Measurements from ENCODE around the gene ETV3L. TPM values are rescaled to one million over a fixed set of nuclear protein-coding genes. Genes with fewer than 3 reads are reported as not detected.

Gene ETV3L
- total RNA-seq = not detected

GRCh38 chr1:157099633-157100009 is at the start of gene ETV3L:
Gene ETV3L, minus strand, starts transcription at chr1:157099808. Its CDS starts 285 bp downstream, at chr1:157099523.
- DNase-seq (ENCODE audit: low spot score) = no peak

- no peak for DNase-seq (ENCODE audit: low spot score)
Measured at GRCh38 chr1:157147906-157148700, 48.5 kb upstream of the ETV3L start.

- no peak for DNase-seq (ENCODE audit: low spot score)
Measured at GRCh38 chr1:157147037-157147436, 47.4 kb upstream of the ETV3L start.

GRCh38 chr1:157146244-157146643 is 46.6 kb upstream of the ETV3L start:
- DNase-seq (ENCODE audit: low spot score) = no peak

- no peak for DNase-seq (ENCODE audit: low spot score)
Measured at GRCh38 chr1:157145076-157145475, 45.5 kb upstream of the ETV3L start.

GRCh38 chr1:157144509-157144908 is 44.9 kb upstream of the ETV3L start:
- DNase-seq (ENCODE audit: low spot score) = no peak

GRCh38 chr1:157142765-157143423 is 43.3 kb upstream of the ETV3L start:
- no peak for DNase-seq (ENCODE audit: low spot score)

GRCh38 chr1:157142201-157142600 is 42.6 kb upstream of the ETV3L start:
- DNase-seq (ENCODE audit: low spot score) = no peak

GRCh38 chr1:157141212-157141855 is 41.7 kb upstream of the ETV3L start:
- DNase-seq (ENCODE audit: low spot score) = no peak

- no peak for DNase-seq (ENCODE audit: low spot score)
Measured at GRCh38 chr1:157140063-157140588, 40.5 kb upstream of the ETV3L start.

- DNase-seq (ENCODE audit: low spot score) = no peak
Measured at GRCh38 chr1:157139052-157139715, 39.6 kb upstream of the ETV3L start.

- DNase-seq (ENCODE audit: low spot score) = peak; percentile 92
Measured at GRCh38 chr1:157138220-157139051, 38.8 kb upstream of the ETV3L start, which contains the start of gene ETV3. Gene ETV3, minus strand, starts transcription at chr1:157138395. Its CDS starts 2,043 bp downstream, at chr1:157136352.

GRCh38 chr1:157137408-157138219 is 38.0 kb upstream of the ETV3L start:
- no peak for DNase-seq (ENCODE audit: low spot score)

GRCh38 chr1:157137046-157137407 is 37.4 kb upstream of the ETV3L start:
- no peak for DNase-seq (ENCODE audit: low spot score)

- no peak for DNase-seq (ENCODE audit: low spot score)
Measured at GRCh38 chr1:157136133-157136532, 36.5 kb upstream of the ETV3L start.

GRCh38 chr1:157135646-157136045 is 36.0 kb upstream of the ETV3L start:
- DNase-seq (ENCODE audit: low spot score) = no peak

- no peak for DNase-seq (ENCODE audit: low spot score)
Measured at GRCh38 chr1:157135070-157135469, 35.5 kb upstream of the ETV3L start.

GRCh38 chr1:157134442-157134841 is 34.8 kb upstream of the ETV3L start:
- DNase-seq (ENCODE audit: low spot score) = no peak

GRCh38 chr1:157133426-157133825 is 33.8 kb upstream of the ETV3L start:
- DNase-seq (ENCODE audit: low spot score) = no peak

GRCh38 chr1:157132616-157133167 is 33.1 kb upstream of the ETV3L start:
- no peak for DNase-seq (ENCODE audit: low spot score)

Data from mucosa of gallbladder (tissue), 1 donor.